HepG2 (cell line): ENCODE results near the gene COPA. TPM values are rescaled to one million over a fixed set of nuclear protein-coding genes. Genes with fewer than 3 reads are reported as not detected.

Experiments used
- ATAC-seq: fragments of 200-7000 bp; cut with Tn5 transposase; 3 replicates; pipeline ENCODE4 v1.9.1; 2020; ENCODE audit warnings: mild to moderate bottlenecking, moderate library complexity
- BruUV-seq: library from RNA; stranded (reverse); fragments of 400-500 nt; replicated peaks from 2 replicates; lab custom pipeline; 2021; lab: Mats Ljungman, UMichigan
- CTCF ChIA-PET: fragments of 300-600 bp; formaldehyde crosslinking; extraction: SDS; loops from one replicate; lab custom pipeline; 2021; ENCODE audit warnings: low total read pairs, inconsistent platforms, low intra/inter-chr PET ratio; lab: Yijun Ruan, JAX
- POLR2A ChIA-PET: fragments of 350-600 bp; sonication (Branson Sonifier 250); formaldehyde crosslinking; loops from one replicate; lab custom pipeline; 2020; ENCODE audit warnings: antibody characterized with exemption, inconsistent platforms; lab: Yijun Ruan, JAX
- DNase-seq: peaks from one replicate; pipeline ENCODE4 v3.0.0-alpha.2; 2015; ENCODE audit warnings: low spot score
- FAIRE-seq: peaks from 3 replicates; lab custom pipeline; 2011; peaks lifted over from hg19 to GRCh38; lab: Jason Lieb, UNC
- H2AFZ ChIP-seq: one replicate; pipeline ENCODE4 v1.6.1; 2011; ENCODE audit warnings: low read length, inconsistent platforms
- H3K27ac ChIP-seq: fragments of 300-600 bp; 3 replicates; pipeline ENCODE4 v1.8.0; 2011; ENCODE audit warnings: mixed run types, mild to moderate bottlenecking, mixed read lengths, low read length, inconsistent platforms; ENCODE audit not compliant: insufficient read depth; ENCODE audit errors: extremely low read length
- H3K27me3 ChIP-seq, 2 experiments: fragments of 200-600 bp in 1 of 2; 2 replicates in 1 of 2; 3 replicates in 1 of 2; pipeline versions ENCODE4 v1.6.0 to v1.8.0; 2011; ENCODE audit warnings: low read length in 2 of 2, mild to moderate bottlenecking in 2 of 2, moderate library complexity in 2 of 2, inconsistent platforms in 1 of 2; ENCODE audit not compliant: insufficient read depth in 2 of 2, control insufficient read depth in 1 of 2
- H3K36me3 ChIP-seq, 2 experiments: fragments of 200-600 bp in 1 of 2; replicated peaks in 1 of 2; 2 replicates in 1 of 2; 3 replicates in 1 of 2; pipeline versions ENCODE4 v1.5.1 to v1.8.0; 2011; ENCODE audit warnings: low read length in 2 of 2, inconsistent platforms in 1 of 2; ENCODE audit not compliant: insufficient read depth in 2 of 2, control insufficient read depth in 1 of 2
- H3K4me1 ChIP-seq: 2 replicates; pipeline ENCODE4 v1.5.1; 2012; ENCODE audit warnings: low read length, inconsistent platforms; ENCODE audit not compliant: insufficient read depth
- H3K4me2 ChIP-seq: 2 replicates; pipeline ENCODE4 v1.6.0; 2011; ENCODE audit warnings: low read depth, low read length, inconsistent platforms
- H3K4me3 ChIP-seq, 3 experiments: fragments of 200-600 bp in 1 of 3; sonication (generic), shearing (Covaris generic) in 1 of 3; replicated peaks in 1 of 3; 2 replicates each; pipeline ENCODE4 v1.5.1; 2011 to 2016; ENCODE audit warnings: low read length in 3 of 3, inconsistent platforms in 2 of 3, low read depth in 2 of 3, mild to moderate bottlenecking in 2 of 3, control low read depth in 1 of 3, mixed read lengths in 1 of 3; ENCODE audit not compliant: insufficient read depth in 1 of 3
- H3K79me2 ChIP-seq: one replicate; pipeline ENCODE4 v1.6.1; 2011; ENCODE audit warnings: low read length, inconsistent platforms; ENCODE audit not compliant: insufficient read depth
- H3K9ac ChIP-seq: 2 replicates; pipeline ENCODE4 v1.6.0; 2011; ENCODE audit warnings: mild to moderate bottlenecking, low read depth, low read length, inconsistent platforms; ENCODE audit not compliant: insufficient read depth
- H3K9me3 ChIP-seq: 2 replicates; pipeline ENCODE4 v1.5.1; 2012; ENCODE audit warnings: mild to moderate bottlenecking, low read length
- H4K20me1 ChIP-seq: 2 replicates; pipeline ENCODE4 v1.6.0; 2011; ENCODE audit warnings: inconsistent platforms, mild to moderate bottlenecking, low read length, moderate library complexity; ENCODE audit not compliant: insufficient read depth
- ATF1 ChIP-seq: IDR thresholded peaks from 2 replicates; pipeline ENCODE4 v1.6.1; 2016; ENCODE audit warnings: mild to moderate bottlenecking, control low read depth
- BHLHE40 ChIP-seq: IDR thresholded peaks from 2 replicates; pipeline ENCODE4 v1.6.1; 2011; ENCODE audit warnings: low read length, improper control_type of control experiment
- CBFB ChIP-seq: sonication (generic); formaldehyde crosslinking; IDR thresholded peaks from 2 replicates; pipeline ENCODE4 v1.4.0; 2020; ENCODE audit warnings: missing genetic modification reagents
- CBX5 ChIP-seq: sonication (generic); formaldehyde crosslinking; IDR thresholded peaks from 2 replicates; pipeline ENCODE4 v1.4.0; 2020; ENCODE audit warnings: missing genetic modification reagents, borderline replicate concordance
- FOXM1 ChIP-seq: sonication (generic); formaldehyde crosslinking; IDR thresholded peaks from 2 replicates; pipeline ENCODE4 v1.5.0; 2020; ENCODE audit warnings: missing genetic modification reagents
- HOXA5 ChIP-seq: sonication (generic); formaldehyde crosslinking; IDR thresholded peaks from 2 replicates; pipeline ENCODE4 v1.4.0; 2020; ENCODE audit warnings: missing genetic modification reagents
- ISX ChIP-seq: sonication (generic); formaldehyde crosslinking; conservative IDR thresholded peaks from 2 replicates; pipeline ENCODE4 v1.5.0; 2020; ENCODE audit warnings: missing genetic modification reagents
- KMT2B ChIP-seq: IDR thresholded peaks from 2 replicates; pipeline ENCODE4 v1.6.1; 2016; ENCODE audit warnings: missing genetic modification reagents, missing compliant biosample characterization
- NBN ChIP-seq: fragments of 450-650 bp; conservative IDR thresholded peaks from 2 replicates; pipeline ENCODE4 v1.6.1; 2017
- PAX8 ChIP-seq: sonication (generic); formaldehyde crosslinking; IDR thresholded peaks from 2 replicates; pipeline ENCODE4 v1.8.0; 2022; ENCODE audit warnings: mild to moderate bottlenecking, missing genetic modification reagents, borderline replicate concordance
- SPEN ChIP-seq: sonication (generic); formaldehyde crosslinking; IDR thresholded peaks from 2 replicates; pipeline ENCODE4 v1.5.1; 2020; ENCODE audit warnings: low read depth, mild to moderate bottlenecking, missing genetic modification reagents
- ZNF251 ChIP-seq: sonication (generic); formaldehyde crosslinking; IDR thresholded peaks from 2 replicates; pipeline ENCODE4 v1.9.0; 2021; ENCODE audit warnings: mild to moderate bottlenecking, missing genetic modification reagents
- ZNF879 ChIP-seq: sonication (generic); formaldehyde crosslinking; IDR thresholded peaks from 2 replicates; pipeline ENCODE4 v1.8.1; 2023; ENCODE audit warnings: missing genetic modification reagents
- WGBS: methylation state at CpG from one replicate; pipeline ENCODE4 v1.1.6; 2017; ENCODE audit warnings: low lambda C conversion rate; 5-methylcytosine and 5-hydroxymethylcytosine counted together
- in situ Hi-C: cut with HindIII; loops from 2 replicates; pipeline ENCODE4 v1.10.0; 2017; ENCODE audit warnings: low pct_unique_long_range_greater_than_20kb; ENCODE audit not compliant: extremely low pct_ligation_motif_present
- intact Hi-C: fragments of 100-400 bp; cut with micrococcal nuclease; formaldehyde crosslinking; loops from one replicate; pipeline ENCODE4 v1.10.0; 2022; ENCODE audit not compliant: unreplicated experiment
- polyA plus RNA-seq, 8 experiments: library from polyadenylated mRNA; depleted of rRNA in 3 of 8; stranded (reverse) in 7 of 8; unstranded in 1 of 8; fragments of >200 nt; fragmentation: Illumina TruSeq in 4 of 8; extraction: Trizol in 4 of 8; gene quantifications; 2 replicates each; pipeline versions ENCODE4 v1.2.1 to v1.2.3, GENCODE V29; 2011 to 2016; ENCODE audit warnings: low read depth in 4 of 8, missing spikeins in 1 of 8, mixed read lengths in 1 of 8; ENCODE audit not compliant: insufficient read depth in 1 of 8
- total RNA-seq, 5 experiments: library from RNA; depleted of rRNA; stranded (reverse); fragments of >200 nt; fragmentation: Illumina TruSeq; extraction: Trizol; gene quantifications; 2 replicates each; pipeline ENCODE4 v1.2.3, GENCODE V29; 2016; ENCODE audit warnings: low read depth in 1 of 5
- TF ChIP-seq, protein P1 (sequence below): sonication (generic); formaldehyde crosslinking; IDR thresholded peaks from 2 replicates; pipeline ENCODE4 v1.4.0; 2020; ENCODE audit warnings: missing genetic modification reagents
- TF ChIP-seq, protein P2 (sequence below): sonication (generic); formaldehyde crosslinking; IDR thresholded peaks from 2 replicates; pipeline ENCODE4 v1.9.0; 2021; ENCODE audit warnings: missing genetic modification reagents, borderline replicate concordance
- TF ChIP-seq, protein P3 (sequence below): sonication (generic); formaldehyde crosslinking; IDR thresholded peaks from 2 replicates; pipeline ENCODE4 v1.5.0; 2020; ENCODE audit warnings: mild to moderate bottlenecking, missing genetic modification reagents
- TF ChIP-seq, protein P4 (sequence below): sonication (generic); formaldehyde crosslinking; IDR thresholded peaks from 2 replicates; pipeline ENCODE4 v1.4.0; 2020; ENCODE audit warnings: missing genetic modification reagents

COPA gene
- total and polyA plus RNA-seq, 2 of the 13 experiments (the other 11 are each of a cell fraction or from before 2014, with no cell fraction given): 160 to 197 TPM

DNA sequence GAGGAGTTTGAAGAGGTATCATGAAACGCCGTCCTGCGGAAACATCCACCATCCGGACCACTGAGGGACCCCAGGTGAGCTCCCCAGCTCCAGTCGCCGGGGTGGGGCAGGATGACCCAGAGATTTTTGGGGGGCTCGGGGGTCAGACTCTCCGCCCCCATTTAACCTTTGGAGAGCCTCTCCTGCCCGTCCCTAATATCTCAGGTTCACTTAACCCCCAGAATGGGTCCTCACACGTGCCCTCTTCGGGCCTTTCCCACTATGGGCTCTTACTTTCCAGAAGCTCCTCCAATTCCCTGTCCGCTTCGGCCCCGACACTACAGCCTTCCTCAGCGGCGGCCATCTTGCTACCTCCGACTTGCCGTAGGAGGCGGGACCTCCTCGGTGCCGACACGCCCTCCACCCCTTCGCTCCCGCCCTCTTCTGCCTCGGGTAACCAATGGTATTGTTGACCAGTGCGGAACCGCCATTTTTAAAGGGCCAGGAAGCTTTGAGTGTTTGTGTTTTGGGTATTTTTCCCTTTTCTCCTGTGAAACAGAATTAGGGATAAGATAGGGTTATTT, 58.2 kb downstream of the COPA start, which contains the start of gene PEX19:
Gene PEX19, minus strand, starts transcription at position 352 of the 563 bp plus-strand sequence. Its CDS starts 9 bp downstream, at position 343.
- H3K36me3 ChIP-seq: peaks cover 8 to 42% of the 10 kb centered on the region in 2 experiments
- intact Hi-C loops (loop anchor here (2.0 kb wide), 1 partner anchor 22 kb away; the partner anchor contains the start of gene DCAF8), in situ Hi-C loops (no loop called here)
- peak within 1 kb of the TSS; percentile 91 for H3K4me2 ChIP-seq
- no peaks in the 10 kb centered on the region; a peak in 1 of 5 replicates for H3K27me3 ChIP-seq
- peaks cover 18% of the 10 kb centered on the region for H3K79me2 ChIP-seq
- H3K4me1 ChIP-seq: peaks cover 17% of the 10 kb centered on the region
- TSS peak; percentile 91 for BruUV-seq
- ATAC-seq (peak; percentile 97), DNase-seq (peak; percentile 85), FAIRE-seq (peak; percentile 91)
- peak within 1 kb of the TSS; percentile 70 to 82 (median 75) for H3K4me3 ChIP-seq
- 0% methylated on average over 25 of the region's 27 CpGs for WGBS
- no peaks in the 10 kb centered on the region for H3K9me3 ChIP-seq
- no peak within 1 kb of the TSS for H2AFZ ChIP-seq
- ChIA-PET CTCF (no interaction called here), POLR2A (interaction anchor here (0.6 to 3.7 kb wide), 9 partner anchors 9 to 254 kb away, joined by 3 to 31 read pairs (median 4); partner anchors contain the start of genes DCAF8 and IGSF8)
- peak within 1 kb of the TSS; percentile 70 for H3K27ac ChIP-seq
- peak within 1 kb of the TSS; percentile 89 for H3K9ac ChIP-seq
- H4K20me1 ChIP-seq: no peaks in the 10 kb centered on the region
- TF ChIP-seq, protein P1, sequence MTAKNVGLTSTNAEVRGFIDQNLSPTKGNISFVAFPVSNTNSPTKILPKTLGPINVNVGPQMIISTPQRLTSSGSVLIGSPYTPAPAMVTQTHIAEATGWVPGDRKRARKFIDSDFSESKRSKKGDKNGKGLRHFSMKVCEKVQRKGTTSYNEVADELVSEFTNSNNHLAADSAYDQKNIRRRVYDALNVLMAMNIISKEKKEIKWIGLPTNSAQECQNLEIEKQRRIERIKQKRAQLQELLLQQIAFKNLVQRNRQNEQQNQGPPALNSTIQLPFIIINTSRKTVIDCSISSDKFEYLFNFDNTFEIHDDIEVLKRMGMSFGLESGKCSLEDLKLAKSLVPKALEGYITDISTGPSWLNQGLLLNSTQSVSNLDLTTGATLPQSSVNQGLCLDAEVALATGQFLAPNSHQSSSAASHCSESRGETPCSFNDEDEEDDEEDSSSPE (CRISPR knock-in tag): peak; percentile 98
- TF ChIP-seq, protein P2, sequence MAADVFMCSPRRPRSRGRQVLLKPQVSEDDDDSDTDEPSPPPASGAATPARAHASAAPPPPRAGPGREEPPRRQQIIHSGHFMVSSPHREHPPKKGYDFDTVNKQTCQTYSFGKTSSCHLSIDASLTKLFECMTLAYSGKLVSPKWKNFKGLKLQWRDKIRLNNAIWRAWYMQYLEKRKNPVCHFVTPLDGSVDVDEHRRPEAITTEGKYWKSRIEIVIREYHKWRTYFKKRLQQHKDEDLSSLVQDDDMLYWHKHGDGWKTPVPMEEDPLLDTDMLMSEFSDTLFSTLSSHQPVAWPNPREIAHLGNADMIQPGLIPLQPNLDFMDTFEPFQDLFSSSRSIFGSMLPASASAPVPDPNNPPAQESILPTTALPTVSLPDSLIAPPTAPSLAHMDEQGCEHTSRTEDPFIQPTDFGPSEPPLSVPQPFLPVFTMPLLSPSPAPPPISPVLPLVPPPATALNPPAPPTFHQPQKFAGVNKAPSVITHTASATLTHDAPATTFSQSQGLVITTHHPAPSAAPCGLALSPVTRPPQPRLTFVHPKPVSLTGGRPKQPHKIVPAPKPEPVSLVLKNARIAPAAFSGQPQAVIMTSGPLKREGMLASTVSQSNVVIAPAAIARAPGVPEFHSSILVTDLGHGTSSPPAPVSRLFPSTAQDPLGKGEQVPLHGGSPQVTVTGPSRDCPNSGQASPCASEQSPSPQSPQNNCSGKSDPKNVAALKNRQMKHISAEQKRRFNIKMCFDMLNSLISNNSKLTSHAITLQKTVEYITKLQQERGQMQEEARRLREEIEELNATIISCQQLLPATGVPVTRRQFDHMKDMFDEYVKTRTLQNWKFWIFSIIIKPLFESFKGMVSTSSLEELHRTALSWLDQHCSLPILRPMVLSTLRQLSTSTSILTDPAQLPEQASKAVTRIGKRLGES (CRISPR knock-in tag): no peak
- no peak for TF ChIP-seq ZNF251
- TF ChIP-seq, protein P3, sequence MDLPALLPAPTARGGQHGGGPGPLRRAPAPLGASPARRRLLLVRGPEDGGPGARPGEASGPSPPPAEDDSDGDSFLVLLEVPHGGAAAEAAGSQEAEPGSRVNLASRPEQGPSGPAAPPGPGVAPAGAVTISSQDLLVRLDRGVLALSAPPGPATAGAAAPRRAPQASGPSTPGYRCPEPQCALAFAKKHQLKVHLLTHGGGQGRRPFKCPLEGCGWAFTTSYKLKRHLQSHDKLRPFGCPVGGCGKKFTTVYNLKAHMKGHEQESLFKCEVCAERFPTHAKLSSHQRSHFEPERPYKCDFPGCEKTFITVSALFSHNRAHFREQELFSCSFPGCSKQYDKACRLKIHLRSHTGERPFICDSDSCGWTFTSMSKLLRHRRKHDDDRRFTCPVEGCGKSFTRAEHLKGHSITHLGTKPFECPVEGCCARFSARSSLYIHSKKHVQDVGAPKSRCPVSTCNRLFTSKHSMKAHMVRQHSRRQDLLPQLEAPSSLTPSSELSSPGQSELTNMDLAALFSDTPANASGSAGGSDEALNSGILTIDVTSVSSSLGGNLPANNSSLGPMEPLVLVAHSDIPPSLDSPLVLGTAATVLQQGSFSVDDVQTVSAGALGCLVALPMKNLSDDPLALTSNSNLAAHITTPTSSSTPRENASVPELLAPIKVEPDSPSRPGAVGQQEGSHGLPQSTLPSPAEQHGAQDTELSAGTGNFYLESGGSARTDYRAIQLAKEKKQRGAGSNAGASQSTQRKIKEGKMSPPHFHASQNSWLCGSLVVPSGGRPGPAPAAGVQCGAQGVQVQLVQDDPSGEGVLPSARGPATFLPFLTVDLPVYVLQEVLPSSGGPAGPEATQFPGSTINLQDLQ: no peak
- TF ChIP-seq, protein P4, sequence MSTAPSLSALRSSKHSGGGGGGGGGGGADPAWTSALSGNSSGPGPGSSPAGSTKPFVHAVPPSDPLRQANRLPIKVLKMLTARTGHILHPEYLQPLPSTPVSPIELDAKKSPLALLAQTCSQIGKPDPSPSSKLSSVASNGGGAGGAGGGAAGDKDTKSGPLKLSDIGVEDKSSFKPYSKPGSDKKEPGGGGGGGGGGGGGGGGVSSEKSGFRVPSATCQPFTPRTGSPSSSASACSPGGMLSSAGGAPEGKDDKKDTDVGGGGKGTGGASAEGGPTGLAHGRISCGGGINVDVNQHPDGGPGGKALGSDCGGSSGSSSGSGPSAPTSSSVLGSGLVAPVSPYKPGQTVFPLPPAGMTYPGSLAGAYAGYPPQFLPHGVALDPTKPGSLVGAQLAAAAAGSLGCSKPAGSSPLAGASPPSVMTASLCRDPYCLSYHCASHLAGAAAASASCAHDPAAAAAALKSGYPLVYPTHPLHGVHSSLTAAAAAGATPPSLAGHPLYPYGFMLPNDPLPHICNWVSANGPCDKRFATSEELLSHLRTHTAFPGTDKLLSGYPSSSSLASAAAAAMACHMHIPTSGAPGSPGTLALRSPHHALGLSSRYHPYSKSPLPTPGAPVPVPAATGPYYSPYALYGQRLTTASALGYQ (CRISPR knock-in tag): no peak
- TF ChIP-seq ISX (CRISPR knock-in tag): no peak
- TF ChIP-seq KMT2B (CRISPR knock-in tag): peak; percentile 87
- TF ChIP-seq FOXM1: no peak
- TF ChIP-seq BHLHE40: no peak
- TF ChIP-seq PAX8 (CRISPR knock-in tag): no peak
- TF ChIP-seq CBX5: peak; percentile 35; the same call in 1 of the 2 replicates
- peak; percentile 47 for TF ChIP-seq ATF1
- no peak for TF ChIP-seq CBFB
- no peak for TF ChIP-seq NBN
- TF ChIP-seq HOXA5 (CRISPR knock-in tag): no peak
- peak; percentile 70; the same call in 1 of the 2 replicates for TF ChIP-seq SPEN
- no peak for TF ChIP-seq ZNF879 (CRISPR knock-in tag)
